Prostate gland (tissue), 2 donors: ENCODE measurements around the gene STK39.

Experiments
- POLR2A ChIP-seq: fragments of 450-650 bp; IDR thresholded peaks from one replicate; pipeline ENCODE4 v1.6.1; 2016; ENCODE audit warnings: antibody characterized with exemption, mild to moderate bottlenecking
- POLR2AphosphoS5 ChIP-seq: sonication (generic); formaldehyde crosslinking; IDR thresholded peaks from one replicate; pipeline ENCODE4 v1.6.1; 2017; ENCODE audit warnings: antibody characterized with exemption
- TF ChIP-seq, protein P1 (sequence below), 4 experiments: fragments of 200-600 bp in 2 of 4; fragments of 450-650 bp in 2 of 4; sonication (generic) in 2 of 4; IDR thresholded peaks; 1 replicate in 3 of 4; 2 replicates in 1 of 4; pipeline ENCODE4 v1.5.1; 2016 to 2019; ENCODE audit warnings: antibody characterized with exemption in 4 of 4, mild to moderate bottlenecking in 2 of 4, moderate library complexity in 2 of 4

DNA sequence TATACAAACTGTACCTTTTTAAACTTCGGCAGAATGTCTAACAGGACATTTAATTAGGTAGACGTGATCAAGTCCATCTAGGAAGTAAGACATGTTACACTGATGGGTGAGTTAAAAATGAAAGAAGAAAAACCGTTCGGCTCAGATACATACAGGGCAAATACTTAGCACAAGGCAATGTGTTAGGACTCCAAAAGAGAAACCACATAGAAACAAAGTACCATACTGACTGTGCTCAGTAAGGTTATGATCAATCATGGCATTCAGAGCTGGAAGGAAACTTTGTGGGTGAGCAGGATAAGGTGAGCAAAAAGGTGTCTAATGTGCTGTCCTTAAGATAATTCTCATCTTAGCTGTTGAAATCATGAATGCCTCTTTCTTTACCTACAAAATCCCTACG is 211.9 kb downstream of the STK39 start:
- TF ChIP-seq, protein P1, sequence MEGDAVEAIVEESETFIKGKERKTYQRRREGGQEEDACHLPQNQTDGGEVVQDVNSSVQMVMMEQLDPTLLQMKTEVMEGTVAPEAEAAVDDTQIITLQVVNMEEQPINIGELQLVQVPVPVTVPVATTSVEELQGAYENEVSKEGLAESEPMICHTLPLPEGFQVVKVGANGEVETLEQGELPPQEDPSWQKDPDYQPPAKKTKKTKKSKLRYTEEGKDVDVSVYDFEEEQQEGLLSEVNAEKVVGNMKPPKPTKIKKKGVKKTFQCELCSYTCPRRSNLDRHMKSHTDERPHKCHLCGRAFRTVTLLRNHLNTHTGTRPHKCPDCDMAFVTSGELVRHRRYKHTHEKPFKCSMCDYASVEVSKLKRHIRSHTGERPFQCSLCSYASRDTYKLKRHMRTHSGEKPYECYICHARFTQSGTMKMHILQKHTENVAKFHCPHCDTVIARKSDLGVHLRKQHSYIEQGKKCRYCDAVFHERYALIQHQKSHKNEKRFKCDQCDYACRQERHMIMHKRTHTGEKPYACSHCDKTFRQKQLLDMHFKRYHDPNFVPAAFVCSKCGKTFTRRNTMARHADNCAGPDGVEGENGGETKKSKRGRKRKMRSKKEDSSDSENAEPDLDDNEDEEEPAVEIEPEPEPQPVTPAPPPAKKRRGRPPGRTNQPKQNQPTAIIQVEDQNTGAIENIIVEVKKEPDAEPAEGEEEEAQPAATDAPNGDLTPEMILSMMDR (IDR thresholded peaks at IDR 0.05), result no peak
- no peak for TF ChIP-seq POLR2AphosphoS5
- no peak for TF ChIP-seq POLR2A
